ENCODE data around the gene ANKRD27. TPM values are rescaled to one million over a fixed set of nuclear protein-coding genes. Genes with fewer than 3 reads are reported as not detected.

ANKRD27 gene
- total RNA-seq, 1 experiment from 2014 or later: 48.1 TPM

GRCh38 chr19:32650671-32651070 is 24.3 kb downstream of the ANKRD27 start:
- no peaks in the 10 kb centered on the region for H4K20me1 ChIP-seq (ENCODE audit: insufficient read depth)
- POLR2A ChIA-PET: no interaction called here
- no peak overlapping the region for H3K9ac ChIP-seq (ENCODE audit: low read length)
- H3K4me2 ChIP-seq (ENCODE audit: low read length): no peak overlapping the region
- ATAC-seq (no peak), DNase-seq (ENCODE audit: low read depth, low spot score) (no peak)
- H3K27me3 ChIP-seq (ENCODE audit: insufficient read depth, low read length): no peaks in the 10 kb centered on the region
- peaks cover 8 to 18% of the 10 kb centered on the region in 2 experiments; a peak in 3 of 4 replicates for H3K36me3 ChIP-seq (ENCODE audit: control insufficient read depth in 1 of 2, insufficient read depth in 2 of 2, low read length in 2 of 2)
- TF ChIP-seq CTCF (IDR thresholded peaks at IDR 0.05 in 2 of 3, conservative IDR thresholded peaks at IDR 0.05 in 1 of 3; ENCODE audit: borderline replicate concordance in 1 of 3, insufficient read depth in 1 of 3, low read depth in 2 of 3, low read length in 2 of 3) (no peak), POLR2AphosphoS5 (IDR thresholded peaks at IDR 0.05; ENCODE audit: low read depth, low read length) (no peak), EZH2 (IDR thresholded peaks at IDR 0.05) (no peak), ZFX (IDR thresholded peaks at IDR 0.05) (no peak), RAD21 (IDR thresholded peaks at IDR 0.05; ENCODE audit: low read depth) (no peak), YY1 (IDR thresholded peaks at IDR 0.05; ENCODE audit: extremely low read depth, insufficient replicate concordance, low read depth, low read length) (no peak), REST (IDR thresholded peaks at IDR 0.05; ENCODE audit: low read depth) (no peak), SP1 (IDR thresholded peaks at IDR 0.05; ENCODE audit: low read depth) (no peak), POLR2A (IDR thresholded peaks at IDR 0.05; ENCODE audit: borderline replicate concordance, extremely low read depth, insufficient read depth, insufficient read length) (no peak), MAX (IDR thresholded peaks at IDR 0.05) (no peak), TCF7L2 (IDR thresholded peaks at IDR 0.05; ENCODE audit: borderline replicate concordance, extremely low read depth, insufficient read depth, insufficient read length) (no peak), ZBTB33 (IDR thresholded peaks at IDR 0.05; ENCODE audit: extremely low read depth, insufficient replicate concordance, low read length) (no peak), CBX3 (IDR thresholded peaks at IDR 0.05; ENCODE audit: low read depth) (no peak), FOSL1 (IDR thresholded peaks at IDR 0.05; ENCODE audit: low read depth) (no peak), ELF1 (IDR thresholded peaks at IDR 0.05; ENCODE audit: borderline replicate concordance, low read depth) (no peak), CEBPB (IDR thresholded peaks at IDR 0.05; ENCODE audit: low read depth) (no peak), EGR1 (IDR thresholded peaks at IDR 0.05; ENCODE audit: low read depth) (no peak), ZNF274 (IDR thresholded peaks at IDR 0.05; ENCODE audit: low read depth, low read length) (no peak)
- peaks cover 21% of the 10 kb centered on the region; the same call in 1 of the 2 replicates for H3K79me2 ChIP-seq (ENCODE audit: insufficient read depth, low read length)
- RAD21 ChIA-PET (ENCODE audit: low non-redundant PET in 1 of 2, low total read pairs in 2 of 2, uncharacterized antibody in 2 of 2, unreplicated experiment in 2 of 2): no interaction called here
- BruUV-seq (replicated peaks): no TSS peak
- no peak overlapping the region for H3K27ac ChIP-seq (ENCODE audit: low read depth, low read length)
- no peaks in the 10 kb centered on the region for H3K9me2 ChIP-seq (ENCODE audit: insufficient read depth)
- no peak overlapping the region for H2AFZ ChIP-seq (ENCODE audit: low read depth, low read length, poor library complexity, severe bottlenecking)
- no peaks in the 10 kb centered on the region for H3K9me3 ChIP-seq (ENCODE audit: control insufficient read depth in 1 of 2, insufficient read depth in 1 of 2, low read depth in 1 of 2, low read length in 2 of 2)
- intact Hi-C loops (cut with micrococcal nuclease): no loop called here
- CTCF ChIA-PET: no interaction called here
- no peak overlapping the region for H3K4me3 ChIP-seq (replicated peaks in 1 of 2; ENCODE audit: low read depth in 1 of 2, low read length in 2 of 2)
- peaks cover 3 to 6% of the 10 kb centered on the region in 2 experiments; a peak in 3 of 4 replicates for H3K4me1 ChIP-seq (ENCODE audit: control insufficient read depth in 1 of 2, insufficient read depth in 2 of 2, low read length in 2 of 2)
